ENCODE data around the gene LRRC7.

- TF ChIP-seq CTCF (conservative IDR thresholded peaks at IDR 0.05 in 1 of 2, IDR thresholded peaks at IDR 0.05 in 1 of 2; ENCODE audit: low read depth in 1 of 2, low read length in 2 of 2), result no peak
- no peak for TF ChIP-seq EZH2 (IDR thresholded peaks at IDR 0.05; ENCODE audit: low read length, missing control alignments)
These were observed 435.6 kb downstream of the LRRC7 start for GRCh38 chr1:70003211-70003908.

All from fibroblast of lung (primary cell).